Naive thymus-derived CD4-positive, alpha-beta T cell (primary cell): ENCODE data around the gene FJX1. TPM values are rescaled to one million over a fixed set of nuclear protein-coding genes. Genes with fewer than 3 reads are reported as not detected.

Experiments used
- ATAC-seq: fragments of 150-1000 bp; cut with Tn5 transposase; 2 replicates; pipeline ENCODE4 v1.10.0; 2021; ENCODE audit warnings: mild to moderate bottlenecking, moderate library complexity
- CTCF ChIA-PET: fragments of 350-600 bp; sonication (Branson Sonifier 250); formaldehyde crosslinking; loops from one replicate; lab custom pipeline; 2021; ENCODE audit warnings: antibody characterized with exemption; lab: Charles Lee
- POLR2A ChIA-PET: fragments of 350-600 bp; sonication (Branson Sonifier 250); formaldehyde crosslinking; loops from one replicate; lab custom pipeline; 2021; ENCODE audit warnings: antibody characterized with exemption, inconsistent platforms; lab: Charles Lee
- DNase-seq, 9 donors: peaks; one replicate each; pipeline versions ENCODE4 v3.0.0 to v3.0.0-alpha.2; 2020 to 2022; ENCODE audit warnings: mixed read lengths in 1 of 9
- H3K27ac ChIP-seq: one replicate; pipeline ENCODE4 v1.7.0; 2013; ENCODE audit warnings: mild to moderate bottlenecking, low read depth, low read length, moderate library complexity
- H3K27me3 ChIP-seq, 2 donors: one replicate each; pipeline ENCODE4 v1.7.0; 2013; ENCODE audit warnings: low read length in 2 of 2, mild to moderate bottlenecking in 2 of 2, moderate library complexity in 2 of 2; ENCODE audit not compliant: control insufficient read depth in 2 of 2, insufficient read depth in 2 of 2
- H3K36me3 ChIP-seq, 3 experiments: 1 replicate in 2 of 3; 2 replicates in 1 of 3; pipeline ENCODE4 v1.7.0; 2013; ENCODE audit warnings: low read length in 3 of 3, mild to moderate bottlenecking in 3 of 3, moderate library complexity in 1 of 3; ENCODE audit not compliant: insufficient read depth in 3 of 3, control insufficient read depth in 2 of 3
- H3K4me1 ChIP-seq, 2 donors: one replicate each; pipeline ENCODE4 v1.7.0; 2013; ENCODE audit warnings: low read length in 2 of 2, mild to moderate bottlenecking in 2 of 2, moderate library complexity in 1 of 2; ENCODE audit not compliant: control insufficient read depth in 2 of 2, insufficient read depth in 2 of 2
- H3K4me3 ChIP-seq: 2 replicates; pipeline ENCODE4 v1.7.0; 2013; ENCODE audit warnings: mild to moderate bottlenecking, low read length
- H3K9me3 ChIP-seq, 3 experiments: 1 replicate in 2 of 3; 2 replicates in 1 of 3; pipeline ENCODE4 v1.7.0; 2013; ENCODE audit warnings: low read length in 3 of 3; ENCODE audit not compliant: control insufficient read depth in 2 of 3
- H3K27ac Mint-ChIP-seq, 9 donors: one replicate each; pipeline ENCODE4 v1.8.0; 2020 to 2022; ENCODE audit warnings: mixed read lengths in 9 of 9, mild to moderate bottlenecking in 8 of 9, moderate library complexity in 5 of 9, inconsistent platforms in 2 of 9
- H3K27me3 Mint-ChIP-seq, 5 donors: one replicate each; pipeline ENCODE4 v1.8.0; 2021 to 2022; ENCODE audit warnings: mixed read lengths in 5 of 5, mild to moderate bottlenecking in 1 of 5
- H3K36me3 Mint-ChIP-seq, 5 donors: one replicate each; pipeline ENCODE4 v1.8.0; 2020 to 2022; ENCODE audit warnings: mixed read lengths in 5 of 5, mild to moderate bottlenecking in 3 of 5, inconsistent platforms in 1 of 5
- H3K4me1 Mint-ChIP-seq, 7 donors: one replicate each; pipeline ENCODE4 v1.8.0; 2020 to 2022; ENCODE audit warnings: mixed read lengths in 7 of 7, mild to moderate bottlenecking in 3 of 7, inconsistent platforms in 1 of 7
- H3K4me3 Mint-ChIP-seq, 10 donors: one replicate each; pipeline ENCODE4 v1.8.0; 2020 to 2022; ENCODE audit warnings: mild to moderate bottlenecking in 10 of 10, mixed read lengths in 10 of 10, moderate library complexity in 6 of 10, inconsistent platforms in 2 of 10
- H3K9me3 Mint-ChIP-seq, 11 donors: one replicate each; pipeline ENCODE4 v1.8.0; 2020 to 2022; ENCODE audit warnings: mixed read lengths in 11 of 11, mild to moderate bottlenecking in 4 of 11, inconsistent platforms in 1 of 11, moderate library complexity in 1 of 11
- intact Hi-C, 2 donors: fragments of 100-400 bp; cut with micrococcal nuclease; formaldehyde crosslinking; loops; one replicate each; pipeline ENCODE4 v1.15.1; 2023
- polyA plus RNA-seq, 2 donors: library from polyadenylated mRNA; unstranded; fragments of 300-500 nt; fragmentation: Illumina TruSeq; gene quantifications; one replicate each; pipeline ENCODE4 v1.2.3, GENCODE V29; 2021
- total RNA-seq, 6 experiments: library from RNA in 5 of 6; stranded (reverse) in 5 of 6; gene quantifications; 1 replicate in 5 of 6; 2 replicates in 1 of 6; pipeline ENCODE4 v1.2.3 and lab custom pipeline; 2021 to 2026

FJX1 gene
- total and polyA plus RNA-seq, 7 experiments from 2014 or later = 0.15 TPM; not detected in 6

DNA sequence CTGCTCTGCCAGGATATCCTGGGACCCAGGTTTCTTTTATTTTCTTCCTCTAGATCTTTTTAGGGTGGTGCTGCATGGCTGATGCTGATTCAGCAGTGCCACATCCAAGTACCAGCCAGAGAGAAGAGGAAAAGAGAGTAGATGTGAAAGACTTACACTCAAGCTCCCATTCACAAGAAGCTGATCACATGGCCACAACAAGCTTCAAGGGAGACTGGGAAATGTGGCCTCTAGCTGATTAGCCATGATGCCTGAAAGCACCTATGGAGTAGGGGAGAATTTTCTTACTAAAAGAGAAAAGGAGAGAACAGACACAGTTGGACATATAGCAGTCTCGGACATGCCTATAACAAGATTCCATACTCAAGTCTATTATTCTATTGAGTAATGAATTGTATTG, 34.4 kb upstream of the FJX1 start:
- no peak for ATAC-seq
- intact Hi-C loops = no loop called here
- no peaks in the 10 kb centered on the region for H3K4me1 ChIP-seq
- no peaks in the 10 kb centered on the region for H3K9me3 ChIP-seq
- H3K27ac ChIP-seq = no peak overlapping the region
- peaks cover 0 to 2% (median 0%) of the 10 kb centered on the region in 7 donors for H3K4me1 Mint-ChIP-seq
- H3K27ac Mint-ChIP-seq = no peak overlapping the region
- H3K4me3 Mint-ChIP-seq = no peak overlapping the region
- H3K36me3 ChIP-seq = no peaks in the 10 kb centered on the region
- H3K27me3 Mint-ChIP-seq = peaks cover 38 to 59% (median 54%) of the 10 kb centered on the region in 5 donors
- H3K36me3 Mint-ChIP-seq = no peaks in the 10 kb centered on the region
- no peak overlapping the region for H3K4me3 ChIP-seq
- H3K27me3 ChIP-seq = peaks cover 0 to 5% of the 10 kb centered on the region in 2 donors
- H3K9me3 Mint-ChIP-seq = no peaks in the 10 kb centered on the region
- ChIA-PET CTCF (interaction anchor here (0.6 kb wide), 1 partner anchor 1081 kb away, joined by 3 read pairs; no protein-coding TSS in a partner anchor), POLR2A (no interaction called here)
- no peak for DNase-seq

GRCh38 chr11:35584321-35584720, 33.9 kb upstream of the FJX1 start:
- H3K9me3 ChIP-seq = no peaks in the 10 kb centered on the region
- ChIA-PET CTCF (interaction anchor here (0.6 kb wide), 1 partner anchor 1081 kb away, joined by 3 read pairs; no protein-coding TSS in a partner anchor), POLR2A (no interaction called here)
- peaks cover 0 to 5% of the 10 kb centered on the region in 2 donors for H3K27me3 ChIP-seq
- Mint-ChIP-seq H3K27ac (no peak overlapping the region), H3K36me3 (no peaks in the 10 kb centered on the region), H3K27me3 (peaks cover 37 to 63% (median 59%) of the 10 kb centered on the region in 5 donors), H3K4me1 (peaks cover 0 to 2% (median 0%) of the 10 kb centered on the region in 7 donors), H3K9me3 (no peaks in the 10 kb centered on the region), H3K4me3 (no peak overlapping the region)
- H3K4me3 ChIP-seq = no peak overlapping the region
- DNase-seq = no peak
- no peak for ATAC-seq
- intact Hi-C loops = no loop called here
- no peak overlapping the region for H3K27ac ChIP-seq
- H3K4me1 ChIP-seq = no peaks in the 10 kb centered on the region
- H3K36me3 ChIP-seq = no peaks in the 10 kb centered on the region

DNA sequence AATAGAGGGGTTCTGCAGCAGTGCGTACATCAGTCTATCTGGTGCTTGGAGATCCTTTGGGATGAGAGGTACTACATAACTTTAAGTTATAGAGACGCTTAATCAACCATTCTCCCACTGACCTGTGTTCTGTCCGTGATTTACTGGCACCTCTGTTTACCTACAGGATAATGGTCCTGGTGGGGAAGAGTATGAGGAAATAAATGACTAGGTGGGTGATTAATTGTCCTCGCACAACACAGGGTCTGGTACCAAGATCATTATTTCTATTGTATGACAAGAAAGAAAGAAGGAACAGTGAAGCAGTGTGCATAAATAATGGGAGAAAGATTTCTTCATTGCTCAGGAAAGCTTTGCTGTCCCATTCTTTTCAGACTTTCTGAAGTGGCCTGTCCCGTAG, 32.8 kb upstream of the FJX1 start:
- Mint-ChIP-seq H3K4me1 (no peaks in the 10 kb centered on the region), H3K36me3 (no peaks in the 10 kb centered on the region), H3K27me3 (peaks cover 31 to 65% (median 54%) of the 10 kb centered on the region in 5 donors), H3K4me3 (no peak overlapping the region), H3K9me3 (no peaks in the 10 kb centered on the region), H3K27ac (no peak overlapping the region)
- ATAC-seq (no peak), DNase-seq (no peak)
- Histone ChIP-seq H3K27ac (no peak overlapping the region), H3K36me3 (no peaks in the 10 kb centered on the region), H3K4me1 (no peaks in the 10 kb centered on the region), H3K4me3 (no peak overlapping the region), H3K27me3 (peaks cover 0 to 5% of the 10 kb centered on the region in 2 donors), H3K9me3 (no peaks in the 10 kb centered on the region)
- ChIA-PET POLR2A (no interaction called here), CTCF (no interaction called here)
- intact Hi-C loops = no loop called here

DNA sequence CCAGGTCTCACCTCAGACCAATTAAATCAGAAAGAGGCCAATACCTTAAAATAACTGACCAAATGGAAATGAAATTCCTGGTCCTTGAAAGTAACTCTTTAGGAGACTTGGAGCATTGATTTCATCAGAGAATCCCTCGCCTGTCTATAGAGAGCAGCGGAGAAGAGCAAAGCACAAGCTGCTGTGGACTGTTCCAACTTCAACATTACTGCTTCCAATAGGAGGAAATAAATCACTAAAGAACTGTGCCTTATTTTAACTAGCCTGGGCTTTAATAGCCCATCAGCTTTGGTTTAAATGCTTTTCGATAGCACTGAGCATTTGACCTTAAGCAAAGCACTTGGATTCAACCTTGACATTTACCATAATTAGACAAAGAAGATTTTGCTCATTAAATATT, 32.0 kb upstream of the FJX1 start:
- Histone ChIP-seq H3K4me3 (no peak overlapping the region), H3K9me3 (no peaks in the 10 kb centered on the region), H3K27ac (no peak overlapping the region), H3K27me3 (peaks cover 0 to 5% of the 10 kb centered on the region in 2 donors), H3K36me3 (no peaks in the 10 kb centered on the region), H3K4me1 (no peaks in the 10 kb centered on the region)
- no peak for ATAC-seq
- DNase-seq = no peak
- Mint-ChIP-seq H3K4me3 (no peak overlapping the region), H3K27me3 (peaks cover 32 to 65% (median 54%) of the 10 kb centered on the region in 5 donors), H3K36me3 (no peaks in the 10 kb centered on the region), H3K27ac (no peak overlapping the region), H3K4me1 (no peaks in the 10 kb centered on the region), H3K9me3 (no peaks in the 10 kb centered on the region)
- intact Hi-C loops = no loop called here
- POLR2A ChIA-PET = no interaction called here
- CTCF ChIA-PET = no interaction called here

- Histone ChIP-seq H3K36me3 (no peaks in the 10 kb centered on the region), H3K4me3 (no peak overlapping the region), H3K4me1 (no peaks in the 10 kb centered on the region), H3K27me3 (peaks cover 0 to 5% of the 10 kb centered on the region in 2 donors), H3K9me3 (no peaks in the 10 kb centered on the region), H3K27ac (no peak overlapping the region)
- POLR2A ChIA-PET = no interaction called here
- Mint-ChIP-seq H3K4me1 (no peaks in the 10 kb centered on the region), H3K4me3 (no peak overlapping the region), H3K27ac (no peak overlapping the region), H3K36me3 (no peaks in the 10 kb centered on the region), H3K27me3 (peaks cover 25 to 57% (median 46%) of the 10 kb centered on the region in 5 donors), H3K9me3 (no peaks in the 10 kb centered on the region)
- DNase-seq (no peak), ATAC-seq (no peak)
- CTCF ChIA-PET = no interaction called here
- intact Hi-C loops = no loop called here
Measured at GRCh38 chr11:35587972-35588371, 30.3 kb upstream of the FJX1 start.

- ChIA-PET CTCF (no interaction called here), POLR2A (no interaction called here)
- H3K36me3 ChIP-seq = no peaks in the 10 kb centered on the region
- no peak overlapping the region for H3K27ac ChIP-seq
- H3K9me3 ChIP-seq = no peaks in the 10 kb centered on the region
- Mint-ChIP-seq H3K27me3 (peaks cover 20 to 51% (median 41%) of the 10 kb centered on the region in 5 donors), H3K4me1 (no peaks in the 10 kb centered on the region), H3K27ac (no peak overlapping the region), H3K36me3 (no peaks in the 10 kb centered on the region), H3K9me3 (no peaks in the 10 kb centered on the region), H3K4me3 (no peak overlapping the region)
- ATAC-seq = no peak
- H3K27me3 ChIP-seq = peaks cover 0 to 5% of the 10 kb centered on the region in 2 donors
- no peak for DNase-seq
- intact Hi-C loops = no loop called here
- H3K4me3 ChIP-seq = no peak overlapping the region
- H3K4me1 ChIP-seq = no peaks in the 10 kb centered on the region
Measured at GRCh38 chr11:35588627-35589026, 29.6 kb upstream of the FJX1 start.

- ATAC-seq = no peak
- no peaks in the 10 kb centered on the region for H3K36me3 ChIP-seq
- Mint-ChIP-seq H3K9me3 (no peaks in the 10 kb centered on the region), H3K27me3 (peaks cover 22 to 48% (median 38%) of the 10 kb centered on the region in 5 donors), H3K36me3 (no peaks in the 10 kb centered on the region), H3K27ac (no peak overlapping the region), H3K4me3 (no peak overlapping the region), H3K4me1 (no peaks in the 10 kb centered on the region)
- ChIA-PET CTCF (no interaction called here), POLR2A (no interaction called here)
- intact Hi-C loops = no loop called here
- no peaks in the 10 kb centered on the region for H3K4me1 ChIP-seq
- peaks cover 0 to 5% of the 10 kb centered on the region in 2 donors for H3K27me3 ChIP-seq
- no peaks in the 10 kb centered on the region for H3K9me3 ChIP-seq
- DNase-seq = no peak
- H3K4me3 ChIP-seq = no peak overlapping the region
- H3K27ac ChIP-seq = no peak overlapping the region
Measured at GRCh38 chr11:35589281-35589680, 29.0 kb upstream of the FJX1 start.
